Neural cell (in vitro differentiated cells): Measurements from ENCODE around the gene HOMER2.

Experiments
- CTCF ChIP-seq: fragments of 450-650 bp; IDR thresholded peaks from 2 replicates; pipeline ENCODE4 v1.5.1; 2014; ENCODE audit warnings: antibody characterized with exemption, mild to moderate bottlenecking, moderate library complexity; ENCODE audit not compliant: poor library complexity, severe bottlenecking
- EZH2 ChIP-seq: fragments of 200-600, 300-800 bp; shearing (Covaris generic), sonication (generic); IDR thresholded peaks from 2 replicates; pipeline ENCODE4 v1.6.1; 2014; ENCODE audit warnings: antibody characterized with exemption, low read length, borderline replicate concordance, mild to moderate bottlenecking; ENCODE audit not compliant: insufficient read depth, poor library complexity, severe bottlenecking
- POLR2AphosphoS5 ChIP-seq: IDR thresholded peaks from 2 replicates; pipeline ENCODE4 v1.6.1; 2012

GRCh38 chr15:82918162-82918561, 34.4 kb downstream of the HOMER2 start:
- TF ChIP-seq CTCF (no peak), EZH2 (no peak), POLR2AphosphoS5 (no peak)
